ENCODE results near the gene HS3ST6. TPM values are rescaled to one million over a fixed set of nuclear protein-coding genes. Genes with fewer than 3 reads are reported as not detected.
"Not testable (repeated sequence)": the region's sequence is repeated elsewhere in the genome, so short reads cannot be mapped to it uniquely, and the experiment has no call there.

The HS3ST6 gene
- total and polyA plus RNA-seq, 4 donors: 0.40 to 5.9 (median 1.4) TPM

GRCh38 chr16:1922357-1922756, 4.1 kb upstream of the HS3ST6 start:
- no peak for DNase-seq
- peaks cover 0 to 6% (median 0%) of the 10 kb centered on the region in 5 donors for H3K4me1 ChIP-seq (ENCODE audit: control insufficient read depth in 5 of 5, insufficient read depth in 5 of 5, low read length in 5 of 5)
- no peak overlapping the region for H3K27ac ChIP-seq (ENCODE audit: low read depth in 1 of 2, low read length in 1 of 2)
- TF ChIP-seq CTCF (IDR thresholded peaks at IDR 0.05; ENCODE audit: control extremely low read depth, extremely low read depth): no peak
- no peaks in the 10 kb centered on the region for H3K36me3 ChIP-seq (ENCODE audit: control insufficient read depth in 4 of 4, insufficient read depth in 4 of 4, low read length in 4 of 4)
- peaks cover 0 to 2% (median 0%) of the 10 kb centered on the region in 4 donors for H3K9me3 ChIP-seq (ENCODE audit: control insufficient read depth in 4 of 4, insufficient read depth in 3 of 4, low read length in 3 of 4)
- 78 to 84% methylated on average over 8 of the region's 8 CpGs for WGBS, 2 donors
- ATAC-seq (ENCODE audit: insufficient read depth, low FRiP score): no peak
- no peak overlapping the region for H3K9ac ChIP-seq (ENCODE audit: insufficient read depth in 1 of 2, low read length in 2 of 2)
- H3K27me3 ChIP-seq (ENCODE audit: control insufficient read depth in 3 of 3, insufficient read depth in 3 of 3, low read length in 2 of 3): peaks cover 7 to 51% (median 46%) of the 10 kb centered on the region in 3 donors
- H3K4me3 ChIP-seq: no peak overlapping the region

GRCh38 chr16:1920727-1921171, 2.5 kb upstream of the HS3ST6 start:
- WGBS, 2 donors: 12 to 13% methylated on average over 15 of the region's 15 CpGs
- Histone ChIP-seq H3K4me3 (no peak overlapping the region), H3K9ac (ENCODE audit: insufficient read depth in 1 of 2, low read length in 2 of 2) (no peak overlapping the region), H3K4me1 (ENCODE audit: control insufficient read depth in 5 of 5, insufficient read depth in 5 of 5, low read length in 5 of 5) (peaks cover 0 to 6% (median 0%) of the 10 kb centered on the region in 5 donors), H3K9me3 (ENCODE audit: control insufficient read depth in 4 of 4, insufficient read depth in 3 of 4, low read length in 3 of 4) (peaks cover 0 to 4% (median 0%) of the 10 kb centered on the region in 4 donors), H3K27ac (ENCODE audit: low read depth in 1 of 2, low read length in 1 of 2) (no peak overlapping the region), H3K27me3 (ENCODE audit: control insufficient read depth in 3 of 3, insufficient read depth in 3 of 3, low read length in 2 of 3) (peaks cover 7 to 66% (median 55%) of the 10 kb centered on the region in 3 donors), H3K36me3 (ENCODE audit: control insufficient read depth in 4 of 4, insufficient read depth in 4 of 4, low read length in 4 of 4) (no peaks in the 10 kb centered on the region)
- DNase-seq (peak in 1 of 3 donors; percentile 31), ATAC-seq (ENCODE audit: insufficient read depth, low FRiP score) (peak; percentile 34)
- TF ChIP-seq CTCF (IDR thresholded peaks at IDR 0.05; ENCODE audit: control extremely low read depth, extremely low read depth): no peak

- H3K36me3 ChIP-seq (ENCODE audit: control insufficient read depth in 4 of 4, insufficient read depth in 4 of 4, low read length in 4 of 4); H3K4me3 ChIP-seq; H3K9me3 ChIP-seq (ENCODE audit: control insufficient read depth in 4 of 4, insufficient read depth in 3 of 4, low read length in 3 of 4); H3K4me1 ChIP-seq (ENCODE audit: control insufficient read depth in 5 of 5, insufficient read depth in 5 of 5, low read length in 5 of 5); DNase-seq; H3K27ac ChIP-seq (ENCODE audit: low read depth in 1 of 2, low read length in 1 of 2); ATAC-seq (ENCODE audit: insufficient read depth, low FRiP score); H3K9ac ChIP-seq (ENCODE audit: insufficient read depth in 1 of 2, low read length in 2 of 2): not testable (repeated sequence)
- 68 to 75% methylated on average over 21 of the region's 21 CpGs for WGBS, 2 donors
- H3K27me3 ChIP-seq (ENCODE audit: control insufficient read depth in 3 of 3, insufficient read depth in 3 of 3, low read length in 2 of 3): peaks cover 7 to 68% (median 55%) of the 10 kb centered on the region in 3 donors
Observed at GRCh38 chr16:1920122-1920521, 1.9 kb upstream of the HS3ST6 start.

- Histone ChIP-seq H3K27ac (ENCODE audit: low read depth in 1 of 2, low read length in 1 of 2) (no peak overlapping the region), H3K9ac (ENCODE audit: insufficient read depth in 1 of 2, low read length in 2 of 2) (no peak overlapping the region), H3K4me3 (no peak overlapping the region), H3K4me1 (ENCODE audit: control insufficient read depth in 5 of 5, insufficient read depth in 5 of 5, low read length in 5 of 5) (peaks cover 0 to 6% (median 0%) of the 10 kb centered on the region in 5 donors), H3K27me3 (ENCODE audit: control insufficient read depth in 3 of 3, insufficient read depth in 3 of 3, low read length in 2 of 3) (peaks cover 7 to 65% (median 57%) of the 10 kb centered on the region in 3 donors), H3K9me3 (ENCODE audit: control insufficient read depth in 4 of 4, insufficient read depth in 3 of 4, low read length in 3 of 4) (peaks cover 0 to 4% (median 0%) of the 10 kb centered on the region in 4 donors), H3K36me3 (ENCODE audit: control insufficient read depth in 4 of 4, insufficient read depth in 4 of 4, low read length in 4 of 4) (no peaks in the 10 kb centered on the region)
- ATAC-seq (ENCODE audit: insufficient read depth, low FRiP score): no peak
- WGBS, 2 donors: 39 to 47% methylated on average over 29 to 30 of the region's 30 CpGs
- TF ChIP-seq CTCF (IDR thresholded peaks at IDR 0.05; ENCODE audit: control extremely low read depth, extremely low read depth): no peak
- DNase-seq: no peak
Observed at GRCh38 chr16:1919327-1919998, 1.2 kb upstream of the HS3ST6 start.

All from lung (tissue), 12 donors.